ENCODE measurements around the gene PPP5C.

GRCh38 chr19:46388311-46389095 lies 41.6 kb downstream of the PPP5C start:
- TF ChIP-seq CTCF (IDR thresholded peaks at IDR 0.05) (no peak), POLR2A (IDR thresholded peaks at IDR 0.05) (no peak)

Measured in heart left ventricle (tissue), 13 donors.